K562 (cell line): ENCODE results near the gene PDGFA. TPM values are rescaled to one million over a fixed set of nuclear protein-coding genes. Genes with fewer than 3 reads are reported as not detected.

Experiments
- AFF1 ChIP-seq, 2 experiments: fragments of 450-650 bp; IDR thresholded peaks; 2 replicates each; pipeline ENCODE4 v1.6.1; 2018; ENCODE audit warnings: mild to moderate bottlenecking in 2 of 2, low read depth in 1 of 2; ENCODE audit not compliant: partially characterized antibody in 2 of 2
- ARID2 ChIP-seq: fragments of 450-650 bp; IDR thresholded peaks from 2 replicates; pipeline ENCODE4 v1.6.1; 2017; ENCODE audit warnings: antibody characterized with exemption, mild to moderate bottlenecking
- ETV1 ChIP-seq: fragments of 450-650 bp; conservative IDR thresholded peaks from 2 replicates; pipeline ENCODE4 v1.6.1; 2016; ENCODE audit warnings: missing genetic modification characterization, control low read depth, low read depth, missing compliant biosample characterization
- HLTF ChIP-seq: fragments of 450-650 bp; IDR thresholded peaks from 2 replicates; pipeline ENCODE4 v1.6.1; 2016
- NONO ChIP-seq, 2 experiments: fragments of 200-400 bp in 1 of 2; fragments of 450-650 bp in 1 of 2; formaldehyde crosslinking in 1 of 2; IDR thresholded peaks; 2 replicates each; pipeline ENCODE4 v1.6.1; 2017; ENCODE audit warnings: low read depth in 2 of 2, mild to moderate bottlenecking in 2 of 2, moderate library complexity in 2 of 2, low read length in 1 of 2
- PHF21A ChIP-seq: fragments of 450-650 bp; IDR thresholded peaks from 2 replicates; pipeline ENCODE4 v1.6.1; 2017; ENCODE audit warnings: low read depth, borderline replicate concordance
- RAD51 ChIP-seq: fragments of 450-650 bp; IDR thresholded peaks from 2 replicates; pipeline ENCODE4 v1.7.1; 2016; ENCODE audit warnings: low read depth, mild to moderate bottlenecking, borderline replicate concordance
- RFX7 ChIP-seq: fragments of 250-450 bp; sonication (Bioruptor Pico); IDR thresholded peaks from 2 replicates; pipeline ENCODE4 v1.5.1; 2021; ENCODE audit warnings: mild to moderate bottlenecking
- SMARCA5 ChIP-seq: fragments of 450-650 bp; IDR thresholded peaks from 2 replicates; pipeline ENCODE4 v1.6.1; 2016
- SREBF2 ChIP-seq: sonication (generic); formaldehyde crosslinking; IDR thresholded peaks from 2 replicates; pipeline ENCODE4 v1.4.0; 2020; ENCODE audit warnings: mild to moderate bottlenecking, missing genetic modification reagents
- ZNF280A ChIP-seq: fragments of 450-650 bp; IDR thresholded peaks from 2 replicates; pipeline ENCODE4 v1.6.1; 2018; ENCODE audit warnings: mild to moderate bottlenecking, low read depth; ENCODE audit not compliant: partially characterized antibody
- ZNF3 ChIP-seq: fragments of 250-450 bp; sonication (Bioruptor Pico); IDR thresholded peaks from 2 replicates; pipeline ENCODE4 v1.5.0; 2021; ENCODE audit warnings: mild to moderate bottlenecking, moderate library complexity
- ZNF551 ChIP-seq: fragments of 250-450 bp; sonication (Bioruptor Pico); IDR thresholded peaks from 2 replicates; pipeline ENCODE4 v1.5.0; 2021; ENCODE audit warnings: mild to moderate bottlenecking, moderate library complexity
- ZNF830 ChIP-seq: fragments of 250-450 bp; sonication (Bioruptor Pico); IDR thresholded peaks from 2 replicates; pipeline ENCODE4 v1.5.0; 2021; ENCODE audit warnings: mild to moderate bottlenecking
- polyA plus RNA-seq, 8 experiments: library from polyadenylated mRNA; depleted of rRNA in 4 of 8; stranded (reverse) in 5 of 8; unstranded in 3 of 8; fragments of >200 nt; fragmentation: Nextera tagmentation in 2 of 8; fragmentation: Illumina TruSeq in 1 of 8; extraction: Ambion mirVana in 2 of 8; extraction: Trizol in 1 of 8; gene quantifications; 2 replicates each; pipeline versions ENCODE4 v1.2.1 to v1.2.3, GENCODE V29; 2011 to 2014; ENCODE audit warnings: inconsistent platforms in 1 of 8, missing spikeins in 1 of 8
- total RNA-seq, 7 experiments: library from RNA; depleted of rRNA in 6 of 7; stranded (reverse); fragments of >200 nt in 6 of 7; fragmentation: Illumina TruSeq in 2 of 7; extraction: Trizol in 2 of 7; gene quantifications; 2 replicates each; pipeline versions ENCODE4 v1.2.1 to v1.2.3, GENCODE V29; 2011 to 2021; ENCODE audit warnings: low replicate concordance in 1 of 7
- TF ChIP-seq, protein P1 (sequence below), 2 experiments: fragments of 450-650 bp; formaldehyde crosslinking in 1 of 2; IDR thresholded peaks; 2 replicates each; pipeline versions ENCODE4 v1.4.0 to v1.6.1; 2014 to 2020; ENCODE audit warnings: mild to moderate bottlenecking in 2 of 2, borderline replicate concordance in 1 of 2, low read depth in 1 of 2

Gene PDGFA
- total and polyA plus RNA-seq, 9 of the 15 experiments (the other 6 are each of a cell fraction or from before 2014, with no cell fraction given), result 2.5 to 10.2 (median 4.6) TPM

- TF ChIP-seq, protein P1, sequence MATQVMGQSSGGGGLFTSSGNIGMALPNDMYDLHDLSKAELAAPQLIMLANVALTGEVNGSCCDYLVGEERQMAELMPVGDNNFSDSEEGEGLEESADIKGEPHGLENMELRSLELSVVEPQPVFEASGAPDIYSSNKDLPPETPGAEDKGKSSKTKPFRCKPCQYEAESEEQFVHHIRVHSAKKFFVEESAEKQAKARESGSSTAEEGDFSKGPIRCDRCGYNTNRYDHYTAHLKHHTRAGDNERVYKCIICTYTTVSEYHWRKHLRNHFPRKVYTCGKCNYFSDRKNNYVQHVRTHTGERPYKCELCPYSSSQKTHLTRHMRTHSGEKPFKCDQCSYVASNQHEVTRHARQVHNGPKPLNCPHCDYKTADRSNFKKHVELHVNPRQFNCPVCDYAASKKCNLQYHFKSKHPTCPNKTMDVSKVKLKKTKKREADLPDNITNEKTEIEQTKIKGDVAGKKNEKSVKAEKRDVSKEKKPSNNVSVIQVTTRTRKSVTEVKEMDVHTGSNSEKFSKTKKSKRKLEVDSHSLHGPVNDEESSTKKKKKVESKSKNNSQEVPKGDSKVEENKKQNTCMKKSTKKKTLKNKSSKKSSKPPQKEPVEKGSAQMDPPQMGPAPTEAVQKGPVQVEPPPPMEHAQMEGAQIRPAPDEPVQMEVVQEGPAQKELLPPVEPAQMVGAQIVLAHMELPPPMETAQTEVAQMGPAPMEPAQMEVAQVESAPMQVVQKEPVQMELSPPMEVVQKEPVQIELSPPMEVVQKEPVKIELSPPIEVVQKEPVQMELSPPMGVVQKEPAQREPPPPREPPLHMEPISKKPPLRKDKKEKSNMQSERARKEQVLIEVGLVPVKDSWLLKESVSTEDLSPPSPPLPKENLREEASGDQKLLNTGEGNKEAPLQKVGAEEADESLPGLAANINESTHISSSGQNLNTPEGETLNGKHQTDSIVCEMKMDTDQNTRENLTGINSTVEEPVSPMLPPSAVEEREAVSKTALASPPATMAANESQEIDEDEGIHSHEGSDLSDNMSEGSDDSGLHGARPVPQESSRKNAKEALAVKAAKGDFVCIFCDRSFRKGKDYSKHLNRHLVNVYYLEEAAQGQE (IDR thresholded peaks at IDR 0.05; ENCODE audit: borderline replicate concordance), result no peak
- TF ChIP-seq, protein P1 (CRISPR knock-in tag; IDR thresholded peaks at IDR 0.05; ENCODE audit: low read depth), result no peak
- TF ChIP-seq SMARCA5 (peak; percentile 45; the same call in 1 of the 2 replicates), RAD51 (no peak), HLTF (0 out of 2 replicates have a peak, but pooled peaks have one; percentile 44), NONO (IDR thresholded peaks at IDR 0.05; ENCODE audit: low read depth in 2 of 2, low read length in 1 of 2) (no peak), ZNF551 (CRISPR knock-in tag) (no peak), ARID2 (0 out of 2 replicates have a peak, but pooled peaks have one; percentile 23), SREBF2 (CRISPR knock-in tag) (no peak), PHF21A (0 out of 2 replicates have a peak, but pooled peaks have one; percentile 41), ZNF280A (peak; percentile 41), ZNF830 (CRISPR knock-in tag) (no peak), AFF1 (IDR thresholded peaks at IDR 0.05; ENCODE audit: low read depth in 1 of 2, partially characterized antibody in 2 of 2) (no peak), ZNF3 (CRISPR knock-in tag) (no peak), ETV1 (tag) (no peak), RFX7 (CRISPR knock-in tag) (no peak)
Measured at GRCh38 chr7:566100-566499, 46.5 kb upstream of the PDGFA start (continued).
